GM20431 (cell line): ENCODE measurements around the gene AP5Z1.

Experiments
- in situ Hi-C: fragments of 300-500 bp; cut with MseI, MboI; formaldehyde crosslinking; loops from one replicate; pipeline ENCODE4 v1.15.0; 2020; ENCODE audit warnings: low sequenced_read_pairs; ENCODE audit not compliant: unreplicated experiment

Gene AP5Z1

DNA sequence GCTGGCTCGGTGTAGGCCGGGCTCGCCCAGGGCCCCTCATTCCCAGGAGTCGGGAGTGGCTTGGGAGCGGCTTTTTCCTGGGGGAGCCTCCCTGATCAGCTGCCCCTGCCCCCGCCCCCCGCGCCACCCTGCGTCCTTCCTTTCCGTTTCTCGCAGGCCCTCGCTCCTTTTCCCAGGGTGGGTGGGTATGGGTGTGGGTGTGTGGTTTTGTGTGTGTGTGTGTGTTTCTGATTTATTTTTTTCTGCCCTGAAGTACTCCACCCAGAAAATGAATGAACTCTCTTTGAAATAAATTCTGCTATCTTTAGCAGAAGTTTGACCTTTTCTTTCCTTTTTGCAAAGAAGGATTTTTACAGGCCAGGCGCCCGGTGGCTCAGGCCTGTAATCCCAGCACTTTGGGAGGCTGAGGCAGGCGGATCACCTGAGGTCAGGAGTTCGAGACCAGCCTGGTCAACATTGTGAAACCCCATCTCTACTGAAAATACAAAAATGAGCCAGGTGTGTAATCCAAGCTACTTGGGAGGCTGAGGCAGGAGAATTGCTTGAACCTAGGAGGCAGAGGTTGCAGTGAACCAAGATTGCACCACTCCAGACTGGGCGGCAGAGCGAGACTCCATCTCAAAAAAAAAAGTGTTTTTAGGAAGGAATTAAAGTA lies 30.0 kb upstream of the AP5Z1 start:
- in situ Hi-C loops, result no loop called here

DNA sequence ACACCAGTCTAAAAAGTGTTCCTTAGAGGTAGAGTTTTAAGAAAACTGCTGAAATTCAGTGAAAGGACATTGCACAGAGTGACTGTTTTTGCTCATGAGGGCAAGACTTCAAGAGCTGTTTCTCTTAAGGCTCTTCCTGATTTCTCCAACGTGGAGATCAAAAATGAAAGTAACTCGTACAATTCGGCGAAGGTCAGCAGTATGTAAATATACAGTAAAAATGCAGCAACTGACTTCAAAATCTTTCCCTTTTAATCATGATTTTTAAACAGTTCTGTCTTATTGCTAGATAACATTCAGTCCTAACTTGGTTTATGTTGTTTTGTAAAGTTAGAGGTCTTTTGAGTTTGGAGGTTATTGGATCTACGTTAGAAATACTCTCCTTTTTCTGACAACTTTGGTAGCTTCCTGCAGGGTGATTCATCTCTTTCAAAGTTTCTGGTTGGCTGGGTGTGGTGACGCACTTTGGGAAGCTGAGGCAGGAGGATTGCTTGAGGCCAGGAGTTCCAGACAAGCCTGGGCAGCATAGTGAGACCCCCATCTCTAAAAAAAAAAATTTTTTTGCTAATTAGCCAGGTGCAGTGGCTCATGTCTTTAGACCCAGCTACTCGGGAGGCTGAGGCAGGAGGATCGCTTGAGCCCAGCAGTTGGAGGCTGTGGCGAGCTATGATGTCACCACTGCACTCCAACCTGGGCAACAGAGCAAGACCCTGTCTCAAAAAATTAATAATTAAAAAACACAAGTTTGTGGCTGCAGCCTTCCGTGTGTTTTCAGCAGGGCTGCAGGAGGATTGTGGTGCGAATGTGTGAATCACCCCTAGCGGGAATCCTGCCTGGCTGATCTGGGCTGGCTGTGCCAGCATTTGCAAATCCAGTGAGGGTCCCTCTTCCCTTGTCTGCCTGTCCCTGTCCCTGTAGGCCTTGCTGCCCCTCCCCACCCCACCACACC lies 29.2 kb upstream of the AP5Z1 start:
- in situ Hi-C loops, result no loop called here

DNA sequence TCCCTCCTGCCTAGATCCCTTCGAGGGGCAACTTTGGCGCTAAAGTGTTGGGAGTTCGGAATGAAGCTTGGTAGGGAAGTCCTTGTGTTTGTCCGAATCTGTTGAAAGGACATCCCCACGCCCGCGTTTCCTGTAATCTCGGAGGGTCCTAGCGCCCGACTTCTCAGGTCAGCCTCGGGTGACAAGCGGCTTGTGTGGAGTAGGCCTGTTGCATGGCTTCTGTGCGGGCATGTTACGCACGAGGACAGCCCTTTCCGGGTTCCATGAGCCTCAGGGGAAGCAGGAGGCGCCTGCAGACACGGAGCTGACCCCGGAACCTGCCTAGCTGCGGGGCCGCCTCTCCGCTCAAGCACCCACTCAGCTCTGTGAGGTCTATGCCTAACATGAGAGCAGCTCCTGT lies 28.4 kb upstream of the AP5Z1 start:
- in situ Hi-C loops, result no loop called here

DNA sequence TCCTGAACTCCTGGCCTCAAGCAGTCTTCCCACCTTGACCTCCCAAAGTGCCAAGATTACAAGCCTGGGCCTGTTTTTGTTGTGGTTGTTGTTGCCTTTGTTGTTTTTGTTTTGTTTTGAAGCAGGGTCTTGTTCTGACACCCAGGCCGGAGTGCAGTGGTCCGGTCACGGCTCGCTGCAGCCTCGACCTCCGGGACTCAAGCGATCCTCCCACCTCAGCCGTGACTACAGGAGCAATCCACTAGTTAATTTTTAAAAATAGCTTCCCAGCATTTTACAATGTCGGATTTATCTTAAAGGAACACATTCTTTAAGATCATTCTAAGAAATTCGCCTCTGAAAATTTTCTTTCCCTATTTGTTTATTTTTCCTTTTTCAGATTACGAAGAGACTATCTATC lies 27.7 kb upstream of the AP5Z1 start:
- in situ Hi-C loops, result no loop called here

DNA sequence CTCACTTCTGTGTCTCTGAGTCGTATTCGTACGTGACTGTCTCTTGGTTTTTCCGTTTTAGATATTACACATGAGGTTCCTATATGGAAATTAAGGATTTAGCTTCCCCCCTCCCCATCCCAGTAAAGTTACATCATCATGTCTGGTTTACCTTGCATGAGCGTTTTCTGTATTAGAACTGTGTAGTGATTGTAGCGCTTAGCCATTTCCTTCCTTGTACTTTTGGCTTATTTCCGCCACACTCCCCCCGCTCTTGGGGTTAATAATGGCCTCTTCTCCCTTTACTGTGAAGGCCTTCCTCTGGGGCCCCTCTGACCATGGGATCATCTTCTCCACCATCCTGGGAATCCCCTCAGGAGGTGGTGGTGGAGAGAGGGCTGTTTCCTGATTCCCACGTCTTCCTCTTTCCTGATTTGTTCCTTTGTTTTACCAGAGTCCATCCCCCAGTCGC lies 27.2 kb upstream of the AP5Z1 start:
- in situ Hi-C loops, result no loop called here

DNA sequence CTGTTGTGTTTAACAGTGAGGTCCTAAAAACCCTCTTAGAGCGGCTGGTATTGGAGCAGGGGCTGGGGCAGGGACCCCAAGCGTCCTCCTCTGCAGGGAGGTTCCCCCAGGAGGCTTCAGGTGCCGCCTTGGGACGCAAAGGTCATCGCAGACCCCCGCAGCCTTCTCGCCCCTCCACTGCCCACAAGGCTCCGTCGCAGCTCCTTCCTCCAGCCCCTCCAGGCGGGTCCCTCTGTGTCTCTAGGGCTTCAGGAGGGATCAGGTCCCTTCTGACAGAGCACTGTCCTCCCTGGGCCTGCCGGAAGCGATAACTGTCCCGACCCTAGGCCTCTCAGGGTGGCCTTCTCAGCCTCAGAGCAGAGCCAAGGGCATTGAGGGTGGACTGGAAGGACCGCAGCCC lies 26.1 kb upstream of the AP5Z1 start:
- in situ Hi-C loops, result no loop called here

DNA sequence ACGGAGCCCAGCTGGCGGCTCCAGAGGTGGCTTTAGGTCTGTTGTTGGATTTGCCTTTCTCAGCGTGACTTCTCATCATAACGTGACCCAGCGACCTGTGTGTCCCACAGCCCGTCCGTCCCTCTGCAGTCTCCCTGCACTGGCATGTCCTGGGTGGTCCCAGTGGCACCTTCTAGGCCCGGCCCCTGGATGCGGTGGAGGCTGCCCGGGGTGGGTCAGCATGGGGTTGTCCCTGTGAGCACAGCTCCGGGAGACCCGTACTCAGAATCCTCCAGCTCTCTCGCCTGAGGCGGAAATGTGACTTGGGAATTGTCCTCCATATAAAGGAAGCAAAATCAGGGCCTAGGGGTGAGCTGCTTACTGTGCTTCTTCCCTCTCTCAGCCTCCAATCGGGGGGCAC lies 25.6 kb upstream of the AP5Z1 start:
- in situ Hi-C loops, result loop anchor here (25.0 kb wide), 2 partner anchors 113 to 137 kb away; partner anchors contain the start of gene PAPOLB

DNA sequence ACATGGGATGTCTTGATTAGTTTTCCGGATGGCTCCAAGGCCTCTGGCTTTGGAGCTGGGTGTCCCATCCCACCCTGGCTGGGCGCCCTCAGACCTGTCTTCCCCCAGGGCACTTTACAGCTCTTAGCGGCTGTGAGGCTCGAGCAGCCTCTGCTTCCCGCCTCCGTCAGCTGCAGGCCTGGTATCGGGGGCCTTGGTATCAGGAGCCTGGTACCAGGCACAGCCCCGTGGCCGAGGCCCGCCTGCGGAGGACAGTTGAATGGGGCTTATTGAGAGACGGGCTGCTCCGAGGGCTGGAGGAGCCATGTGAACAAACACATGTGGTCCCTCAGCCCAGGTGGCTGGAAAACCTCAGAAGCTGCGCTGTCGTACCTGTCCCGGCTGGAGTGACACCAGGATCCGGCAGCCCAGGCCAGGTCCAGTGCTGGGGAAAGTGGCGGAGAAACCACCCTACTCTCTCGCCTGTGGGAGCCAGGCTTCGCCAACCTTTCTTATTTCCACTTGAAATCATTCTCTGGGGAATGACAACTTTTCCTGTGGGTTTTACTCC lies 23.9 kb upstream of the AP5Z1 start:
- in situ Hi-C loops, result loop anchor here (25.0 kb wide), 2 partner anchors 111 to 139 kb away; partner anchors contain the start of gene PAPOLB

DNA sequence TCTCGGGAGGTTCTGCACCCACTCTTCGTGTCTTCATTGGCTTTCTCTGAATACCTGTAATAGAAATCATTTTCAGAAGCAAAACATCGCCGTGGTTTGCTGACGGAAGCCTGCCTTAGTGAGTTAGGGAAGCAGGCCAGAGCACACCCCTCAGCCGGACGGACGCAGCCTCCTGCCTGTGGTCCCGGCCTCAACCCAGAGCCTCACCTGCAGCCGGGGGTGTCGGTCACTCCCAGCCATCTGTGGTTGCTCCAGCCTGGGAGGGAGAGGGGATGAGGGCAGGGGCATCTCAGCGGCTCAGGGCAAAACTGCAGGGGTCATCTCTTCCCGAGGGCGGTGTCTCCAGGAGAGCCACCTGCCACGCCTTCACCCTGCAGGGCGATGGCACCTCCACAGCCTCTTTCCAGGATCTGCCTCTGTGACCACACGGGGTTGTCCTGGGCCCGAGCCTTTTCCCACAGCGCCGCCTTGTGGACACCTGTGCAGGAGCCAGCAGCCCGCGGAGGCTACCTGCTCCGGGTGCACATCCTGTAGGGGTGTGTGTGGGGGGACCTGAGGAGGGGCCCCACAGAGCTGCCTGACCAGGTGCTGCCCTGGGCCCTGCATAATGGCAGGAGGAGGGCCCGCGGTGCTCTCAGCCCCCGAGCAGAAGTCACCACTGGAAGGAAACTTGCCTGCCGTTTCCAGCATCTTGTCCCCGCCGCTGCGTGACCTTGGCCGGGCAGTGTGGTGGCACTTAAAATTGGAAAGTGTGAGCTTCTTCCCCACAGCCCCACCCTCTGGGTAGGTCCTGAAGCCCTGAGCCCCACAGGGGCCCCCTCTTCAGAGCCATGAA lies 21.6 kb upstream of the AP5Z1 start:
- in situ Hi-C loops, result loop anchor here (25.0 kb wide), 2 partner anchors 108 to 142 kb away; partner anchors contain the start of gene PAPOLB

DNA sequence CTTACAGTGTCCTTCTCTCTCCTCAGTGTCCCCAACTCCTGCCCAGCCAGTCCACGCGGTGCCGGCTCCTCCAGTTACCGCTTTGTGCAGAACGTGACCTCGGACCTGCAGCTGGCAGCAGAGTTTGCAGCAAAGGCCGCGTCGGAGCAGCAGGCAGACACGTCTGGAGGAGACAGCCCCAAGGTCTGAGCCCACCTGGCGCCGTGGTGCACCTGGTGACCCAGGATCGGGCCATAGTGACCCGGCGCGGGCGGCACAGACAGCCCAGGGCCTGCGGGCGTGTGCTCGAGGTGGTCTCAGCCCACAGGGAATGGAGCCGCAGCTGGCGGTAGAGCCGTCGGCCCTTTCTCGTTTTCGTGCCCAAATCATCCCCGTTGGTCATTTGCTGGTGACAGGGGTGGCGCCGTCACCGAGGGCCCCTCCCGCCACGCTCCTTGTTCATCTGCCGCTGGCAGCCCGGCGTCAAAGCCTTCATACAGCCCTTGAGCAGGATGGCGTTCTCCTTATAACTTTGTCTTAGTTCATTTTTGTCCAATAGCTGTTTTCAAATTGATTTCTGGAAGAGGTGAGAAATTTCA lies 20.9 kb upstream of the AP5Z1 start:
- in situ Hi-C loops, result loop anchor here (25.0 kb wide), 2 partner anchors 108 to 142 kb away; partner anchors contain the start of gene PAPOLB

DNA sequence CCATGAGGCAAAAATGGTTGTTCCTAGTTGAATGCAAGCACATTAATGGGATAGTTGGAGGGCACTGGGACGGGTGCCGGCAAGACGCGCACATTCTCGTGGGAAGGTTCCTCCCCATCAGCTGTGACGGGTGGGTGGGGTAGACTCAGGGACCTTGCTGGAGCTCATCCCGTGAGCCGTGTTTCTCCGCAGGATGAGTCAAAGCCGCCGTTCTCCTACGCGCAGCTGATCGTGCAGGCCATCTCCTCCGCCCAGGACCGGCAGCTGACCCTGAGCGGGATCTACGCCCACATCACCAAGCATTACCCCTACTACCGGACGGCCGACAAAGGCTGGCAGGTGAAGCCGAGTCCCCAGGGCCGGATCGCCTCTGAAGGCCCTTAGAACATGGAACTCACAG lies 20.4 kb upstream of the AP5Z1 start:
- in situ Hi-C loops, result loop anchor here (25.0 kb wide), 2 partner anchors 107 to 143 kb away; partner anchors contain the start of gene PAPOLB

DNA sequence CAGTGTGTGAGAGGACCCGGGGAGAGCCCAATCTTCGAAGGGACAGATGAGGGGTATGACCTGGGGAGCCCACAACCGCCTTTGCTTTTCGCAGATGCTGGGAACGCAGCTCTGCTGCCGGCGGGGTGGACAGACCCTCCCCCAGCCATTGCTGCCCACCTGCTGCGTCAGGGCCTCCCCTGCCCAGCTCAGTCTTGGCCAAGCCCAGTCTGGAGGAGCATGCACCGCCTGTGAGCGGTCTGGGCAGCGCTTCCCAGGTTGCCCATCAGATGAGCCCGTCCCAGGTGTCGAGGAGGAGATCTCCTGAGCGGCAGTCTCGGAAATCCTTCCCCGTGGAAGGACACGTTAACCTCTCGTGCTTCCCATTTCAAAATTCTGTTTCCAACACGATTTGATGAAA lies 17.3 kb upstream of the AP5Z1 start:
- in situ Hi-C loops, result loop anchor here (25.0 kb wide), 2 partner anchors 104 to 146 kb away; partner anchors contain the start of gene PAPOLB

DNA sequence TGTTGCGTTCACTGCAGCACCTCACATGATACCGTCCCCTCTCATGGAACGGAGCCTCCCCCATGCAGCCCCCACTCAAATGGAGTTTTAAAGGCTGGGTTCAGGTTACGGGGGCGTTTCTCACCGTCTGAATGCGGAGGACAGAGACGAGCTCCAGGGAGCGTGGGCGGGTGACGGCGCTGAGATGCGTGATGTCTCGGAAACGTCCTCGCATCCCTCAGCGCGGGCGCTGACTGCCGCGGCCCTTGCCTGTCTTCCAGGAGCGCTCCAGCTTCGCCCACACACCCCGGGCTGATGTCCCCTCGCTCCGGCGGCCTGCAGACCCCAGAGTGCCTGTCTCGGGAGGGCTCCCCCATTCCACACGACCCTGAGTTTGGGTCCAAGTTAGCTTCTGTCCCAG lies 16.6 kb upstream of the AP5Z1 start:
- in situ Hi-C loops, result loop anchor here (25.0 kb wide), 2 partner anchors 104 to 146 kb away; partner anchors contain the start of gene PAPOLB

DNA sequence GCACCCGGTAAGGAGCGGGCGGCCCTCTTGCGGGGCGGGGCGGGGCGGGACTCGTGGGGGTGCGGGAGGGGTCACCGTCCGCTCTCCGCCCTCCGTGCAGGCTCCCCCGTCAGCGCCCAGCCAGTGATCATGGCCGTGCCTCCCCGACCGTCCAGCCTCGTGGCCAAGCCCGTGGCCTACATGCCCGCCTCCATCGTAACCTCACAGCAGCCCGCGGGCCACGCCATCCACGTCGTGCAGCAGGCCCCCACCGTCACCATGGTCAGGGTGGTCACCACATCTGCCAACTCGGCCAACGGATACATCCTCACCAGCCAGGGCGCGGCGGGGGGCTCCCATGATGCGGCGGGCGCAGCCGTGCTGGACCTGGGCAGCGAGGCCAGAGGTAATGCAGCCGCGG lies 16.2 kb upstream of the AP5Z1 start:
- in situ Hi-C loops, result loop anchor here (25.0 kb wide), 2 partner anchors 103 to 147 kb away; partner anchors contain the start of gene PAPOLB

DNA sequence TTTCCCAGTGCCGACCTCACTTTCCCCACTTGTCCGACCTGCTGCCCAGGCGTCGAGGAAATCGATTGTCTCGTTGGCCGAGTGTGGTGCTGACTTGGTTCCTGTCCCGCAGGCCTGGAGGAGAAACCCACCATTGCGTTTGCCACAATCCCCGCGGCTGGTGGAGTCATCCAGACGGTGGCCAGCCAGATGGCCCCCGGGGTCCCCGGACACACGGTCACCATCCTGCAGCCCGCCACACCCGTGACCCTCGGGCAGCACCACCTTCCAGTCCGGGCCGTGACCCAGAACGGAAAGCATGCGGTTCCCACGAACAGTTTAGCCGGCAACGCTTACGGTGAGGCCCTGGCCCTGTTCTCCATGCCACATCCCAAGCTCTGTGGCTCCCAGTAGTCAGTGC lies 14.5 kb upstream of the AP5Z1 start:
- in situ Hi-C loops, result loop anchor here (25.0 kb wide), 2 partner anchors 101 to 149 kb away; partner anchors contain the start of gene PAPOLB

DNA sequence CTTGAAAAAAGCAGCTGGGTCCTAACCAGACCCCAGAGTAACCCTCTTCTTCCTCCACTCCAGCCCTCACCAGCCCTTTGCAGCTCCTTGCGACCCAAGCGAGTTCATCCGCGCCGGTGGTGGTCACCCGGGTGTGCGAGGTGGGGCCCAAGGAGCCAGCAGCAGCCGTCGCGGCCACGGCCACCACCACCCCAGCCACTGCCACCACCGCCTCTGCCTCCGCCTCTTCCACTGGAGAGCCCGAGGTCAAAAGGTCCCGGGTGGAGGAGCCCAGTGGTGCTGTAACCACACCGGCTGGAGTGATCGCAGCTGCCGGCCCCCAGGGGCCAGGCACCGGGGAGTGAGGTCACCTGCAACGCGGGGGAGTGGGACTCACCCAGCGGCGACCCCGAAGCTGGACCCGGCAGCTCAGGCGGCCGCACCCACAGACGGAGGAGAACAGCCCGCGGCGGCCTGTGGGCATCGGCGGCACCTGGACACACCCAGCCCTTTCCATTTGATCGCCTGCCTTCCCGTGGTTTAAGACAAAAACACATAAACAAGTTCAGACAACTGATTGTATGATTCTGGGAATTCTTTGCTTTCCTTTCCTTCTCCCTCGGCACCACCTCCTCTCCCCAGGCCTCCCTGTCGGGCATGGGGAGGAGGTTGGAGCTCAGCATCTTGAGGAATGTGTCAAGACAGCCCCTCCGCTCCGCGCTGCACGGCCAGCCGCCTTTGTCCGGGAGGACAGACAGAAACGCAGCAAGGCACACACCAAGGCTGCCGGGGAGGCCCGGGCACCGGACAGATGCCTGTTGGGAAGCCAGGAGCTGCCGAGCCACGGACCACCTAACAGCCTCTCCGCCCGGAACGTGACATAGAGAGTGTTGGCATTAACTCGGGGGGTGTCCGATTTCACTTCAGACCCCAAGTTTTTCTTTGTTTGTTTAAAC lies 13.0 kb upstream of the AP5Z1 start:
- in situ Hi-C loops, result loop anchor here (25.0 kb wide), 2 partner anchors 100 to 150 kb away; partner anchors contain the start of gene PAPOLB

DNA sequence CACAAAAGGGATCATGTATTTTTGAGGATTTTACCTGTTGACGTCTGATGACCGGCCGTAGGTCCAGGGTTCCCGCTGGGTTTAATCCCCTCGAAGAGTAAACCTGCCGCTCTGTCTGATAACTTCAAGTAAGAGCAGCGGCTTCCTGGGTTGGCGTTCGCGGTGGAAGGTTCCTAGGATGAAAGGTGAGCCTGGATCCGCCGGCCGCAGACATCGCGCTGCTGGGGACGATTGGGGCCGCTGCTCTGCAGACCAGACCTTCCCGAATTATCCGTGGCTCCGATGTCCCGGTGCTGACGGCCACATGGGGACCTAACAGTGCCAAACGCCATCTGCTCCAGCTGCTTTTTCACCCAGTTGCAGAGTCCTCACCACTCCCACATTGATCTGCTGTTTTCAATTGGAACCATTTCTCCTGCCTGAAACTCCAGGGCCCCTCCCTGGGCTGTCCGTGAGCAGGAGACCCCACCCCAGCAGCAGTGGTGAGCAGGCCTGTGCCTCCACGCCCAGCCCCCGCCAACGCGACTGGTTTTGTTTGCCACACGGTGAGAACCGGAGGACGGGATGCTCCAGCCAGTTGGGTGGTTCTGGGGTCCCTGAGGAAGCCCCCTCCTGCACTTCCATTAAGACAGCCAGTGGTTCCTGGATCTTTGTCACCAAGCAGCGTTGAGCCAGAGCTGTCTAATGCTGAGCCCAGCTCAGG lies 12.2 kb upstream of the AP5Z1 start:
- in situ Hi-C loops, result loop anchor here (25.0 kb wide), 2 partner anchors 99 to 151 kb away; partner anchors contain the start of gene PAPOLB
